ENCODE measurements around the gene NMRK2.
"Not testable (repeated sequence)": the region's sequence is repeated elsewhere in the genome, so short reads cannot be mapped to it uniquely, and the experiment has no call there.

The NMRK2 gene

GRCh38 chr19:3942790-3943409 lies 10.0 kb downstream of the NMRK2 start:
- no peak for TF ChIP-seq ZFX (IDR thresholded peaks at IDR 0.05; ENCODE audit: borderline replicate concordance)
- TF ChIP-seq, protein P1, sequence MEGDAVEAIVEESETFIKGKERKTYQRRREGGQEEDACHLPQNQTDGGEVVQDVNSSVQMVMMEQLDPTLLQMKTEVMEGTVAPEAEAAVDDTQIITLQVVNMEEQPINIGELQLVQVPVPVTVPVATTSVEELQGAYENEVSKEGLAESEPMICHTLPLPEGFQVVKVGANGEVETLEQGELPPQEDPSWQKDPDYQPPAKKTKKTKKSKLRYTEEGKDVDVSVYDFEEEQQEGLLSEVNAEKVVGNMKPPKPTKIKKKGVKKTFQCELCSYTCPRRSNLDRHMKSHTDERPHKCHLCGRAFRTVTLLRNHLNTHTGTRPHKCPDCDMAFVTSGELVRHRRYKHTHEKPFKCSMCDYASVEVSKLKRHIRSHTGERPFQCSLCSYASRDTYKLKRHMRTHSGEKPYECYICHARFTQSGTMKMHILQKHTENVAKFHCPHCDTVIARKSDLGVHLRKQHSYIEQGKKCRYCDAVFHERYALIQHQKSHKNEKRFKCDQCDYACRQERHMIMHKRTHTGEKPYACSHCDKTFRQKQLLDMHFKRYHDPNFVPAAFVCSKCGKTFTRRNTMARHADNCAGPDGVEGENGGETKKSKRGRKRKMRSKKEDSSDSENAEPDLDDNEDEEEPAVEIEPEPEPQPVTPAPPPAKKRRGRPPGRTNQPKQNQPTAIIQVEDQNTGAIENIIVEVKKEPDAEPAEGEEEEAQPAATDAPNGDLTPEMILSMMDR (IDR thresholded peaks at IDR 0.05) = no peak
- no peak overlapping the region for H3K27ac ChIP-seq

DNA sequence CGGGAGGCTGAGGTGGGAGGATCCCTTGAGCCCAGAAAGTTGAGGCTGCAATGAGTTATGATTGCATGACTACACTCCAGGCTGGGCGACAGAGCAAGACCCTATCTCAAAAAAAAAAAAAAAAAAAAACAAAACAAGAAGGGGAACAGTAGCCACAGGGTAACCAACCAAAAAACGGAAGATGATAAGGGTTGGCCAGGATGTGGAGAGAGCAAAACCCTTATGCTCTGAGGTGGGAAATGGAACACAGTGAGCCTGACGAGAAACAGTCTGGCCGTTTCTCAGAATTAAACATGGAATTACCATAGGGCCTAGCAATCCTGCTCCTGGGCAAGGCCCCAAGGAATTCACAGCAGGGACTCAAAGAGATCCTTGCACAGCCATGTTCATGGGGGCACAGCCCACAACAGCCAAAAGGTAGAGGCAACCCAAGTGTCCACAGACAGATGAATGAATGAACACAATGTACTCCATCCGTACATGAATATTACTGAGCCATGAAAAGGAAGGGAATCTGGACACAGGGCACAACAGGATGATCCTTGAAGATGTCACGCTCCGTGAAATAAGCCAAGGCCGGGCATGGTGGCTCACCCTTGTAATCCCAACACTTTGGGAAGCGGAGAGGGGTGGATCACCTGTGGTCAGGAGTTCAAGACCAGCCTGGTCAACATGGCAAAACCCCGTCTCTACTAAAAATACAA lies 11.3 kb downstream of the NMRK2 start:
- TF ChIP-seq, protein P1 (IDR thresholded peaks at IDR 0.05) = no peak
- no peak for TF ChIP-seq ZFX (IDR thresholded peaks at IDR 0.05; ENCODE audit: borderline replicate concordance)

DNA sequence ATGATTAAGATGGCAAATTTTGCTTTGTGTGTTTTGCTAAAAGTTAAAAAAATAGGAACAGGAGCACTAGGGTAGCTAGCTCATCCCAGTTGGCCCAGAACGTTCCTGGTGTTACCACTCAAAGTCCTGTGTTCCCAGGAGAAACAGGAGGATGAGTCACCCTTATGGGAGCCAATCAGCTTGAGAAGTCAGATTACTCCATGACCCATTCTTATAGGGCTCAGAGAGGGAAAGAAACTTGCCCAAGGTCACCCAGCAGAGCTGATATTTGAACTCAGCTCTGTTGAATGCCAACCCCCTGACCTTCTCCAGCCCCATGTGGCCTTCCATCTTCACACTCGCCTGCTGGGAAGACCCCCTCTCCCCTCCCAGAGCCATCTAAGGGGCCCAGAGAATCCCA lies 13.0 kb downstream of the NMRK2 start:
- no peak overlapping the region for H3K27ac ChIP-seq
- TF ChIP-seq, protein P1 (IDR thresholded peaks at IDR 0.05) = no peak
- TF ChIP-seq ZFX (IDR thresholded peaks at IDR 0.05; ENCODE audit: borderline replicate concordance) = no peak

More for the DNA sequence above, 11.3 kb downstream of the NMRK2 start:
- H3K27ac ChIP-seq = no peak overlapping the region

- not testable (repeated sequence) for H3K27ac ChIP-seq
Observed at GRCh38 chr19:3947316-3947933, 14.6 kb downstream of the NMRK2 start.

- no peak for TF ChIP-seq ZFX (IDR thresholded peaks at IDR 0.05; ENCODE audit: borderline replicate concordance)
- TF ChIP-seq, protein P1 (IDR thresholded peaks at IDR 0.05) = no peak
- H3K27ac ChIP-seq = no peak overlapping the region
Observed at GRCh38 chr19:3949294-3949693, 16.4 kb downstream of the NMRK2 start.

DNA sequence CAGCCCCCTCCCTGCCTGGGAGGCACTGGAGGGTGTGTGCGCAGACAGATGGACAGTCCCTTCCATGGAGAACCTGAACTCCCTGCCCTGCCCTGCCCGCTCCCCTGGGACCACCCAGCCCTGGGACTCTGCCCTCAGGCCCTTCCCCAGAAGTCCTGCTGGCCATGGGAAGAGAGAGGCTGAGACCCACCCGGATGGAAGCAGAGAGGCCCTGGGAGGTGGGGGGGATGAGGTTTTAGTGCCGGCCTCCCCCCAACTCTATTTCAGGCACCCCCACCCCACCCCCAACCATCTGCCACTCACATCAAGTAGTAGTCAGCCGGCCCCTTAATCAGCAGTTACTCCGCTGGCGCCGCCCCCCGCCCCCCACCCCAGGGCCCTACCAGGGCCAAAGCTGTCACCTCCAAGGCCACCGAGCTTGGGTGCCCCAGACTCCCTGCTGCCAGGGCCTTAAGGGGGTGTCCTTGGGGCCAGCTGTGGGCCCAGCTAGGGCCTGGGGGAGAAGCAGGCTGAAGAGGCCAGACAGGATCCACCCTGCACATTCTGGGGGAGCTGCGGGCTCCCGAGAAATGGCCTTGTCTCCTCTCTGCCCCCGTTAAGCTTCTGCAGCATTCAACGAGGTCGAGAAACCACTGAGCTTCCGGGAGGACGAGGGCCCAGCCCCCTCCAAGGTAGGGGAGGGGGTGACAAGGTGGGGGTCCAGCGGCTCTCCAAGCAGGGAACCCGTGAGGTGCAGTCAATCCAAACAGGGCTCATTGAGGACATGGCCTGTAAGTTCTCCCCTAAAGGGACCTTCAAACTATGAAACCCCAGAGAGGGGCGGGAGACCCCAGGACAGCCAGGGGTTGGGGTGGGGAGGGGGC lies 17.4 kb downstream of the NMRK2 start:
- TF ChIP-seq, protein P1 (IDR thresholded peaks at IDR 0.05) = no peak
- no peak for TF ChIP-seq ZFX (IDR thresholded peaks at IDR 0.05; ENCODE audit: borderline replicate concordance)
- no peak overlapping the region for H3K27ac ChIP-seq
